Gastroesophageal sphincter (tissue), 3 donors: Measurements from ENCODE around the gene RPRD1B.

Source experiments
- CTCF ChIP-seq, 4 experiments: fragments of 200-600 bp in 2 of 4; fragments of 450-650 bp in 2 of 4; sonication (generic) in 1 of 4; IDR thresholded peaks; one replicate each; pipeline ENCODE4 v1.5.1; 2017 to 2019; ENCODE audit warnings: antibody characterized with exemption in 4 of 4, mild to moderate bottlenecking in 2 of 4, moderate library complexity in 2 of 4
- EP300 ChIP-seq: sonication (generic); formaldehyde crosslinking; IDR thresholded peaks from one replicate; pipeline ENCODE4 v1.6.1; 2017; ENCODE audit warnings: antibody characterized with exemption, mild to moderate bottlenecking
- POLR2A ChIP-seq, 2 donors: fragments of 450-650 bp; IDR thresholded peaks; one replicate each; pipeline ENCODE4 v1.6.1; 2017; ENCODE audit warnings: antibody characterized with exemption in 2 of 2, mild to moderate bottlenecking in 2 of 2, moderate library complexity in 1 of 2
- POLR2AphosphoS5 ChIP-seq: sonication (generic); formaldehyde crosslinking; IDR thresholded peaks from one replicate; pipeline ENCODE4 v1.6.1; 2017; ENCODE audit warnings: antibody characterized with exemption

GRCh38 chr20:38066969-38067716 is 33.6 kb downstream of the RPRD1B start:
- no peak for TF ChIP-seq CTCF (IDR thresholded peaks at IDR 0.05)
- peak; percentile 50 for TF ChIP-seq POLR2AphosphoS5
- TF ChIP-seq POLR2A (IDR thresholded peaks at IDR 0.05): no peak
- TF ChIP-seq EP300: no peak
